GM18870 (cell line): Measurements from ENCODE around the gene DYSF.

Source experiments
- ATAC-seq: cut with Tn5 transposase; IDR thresholded peaks from one replicate; pipeline ENCODE4 v1.9.1; 2021; ENCODE audit warnings: moderate library complexity; ENCODE audit not compliant: unreplicated experiment

The DYSF gene

GRCh38 chr2:71715951-71716696 is 262.8 kb downstream of the DYSF start:
- ATAC-seq, result no peak

GRCh38 chr2:71716697-71717624 is 263.6 kb downstream of the DYSF start:
- ATAC-seq, result no peak

GRCh38 chr2:71718686-71719085 is 265.3 kb downstream of the DYSF start:
- no peak for ATAC-seq

DNA sequence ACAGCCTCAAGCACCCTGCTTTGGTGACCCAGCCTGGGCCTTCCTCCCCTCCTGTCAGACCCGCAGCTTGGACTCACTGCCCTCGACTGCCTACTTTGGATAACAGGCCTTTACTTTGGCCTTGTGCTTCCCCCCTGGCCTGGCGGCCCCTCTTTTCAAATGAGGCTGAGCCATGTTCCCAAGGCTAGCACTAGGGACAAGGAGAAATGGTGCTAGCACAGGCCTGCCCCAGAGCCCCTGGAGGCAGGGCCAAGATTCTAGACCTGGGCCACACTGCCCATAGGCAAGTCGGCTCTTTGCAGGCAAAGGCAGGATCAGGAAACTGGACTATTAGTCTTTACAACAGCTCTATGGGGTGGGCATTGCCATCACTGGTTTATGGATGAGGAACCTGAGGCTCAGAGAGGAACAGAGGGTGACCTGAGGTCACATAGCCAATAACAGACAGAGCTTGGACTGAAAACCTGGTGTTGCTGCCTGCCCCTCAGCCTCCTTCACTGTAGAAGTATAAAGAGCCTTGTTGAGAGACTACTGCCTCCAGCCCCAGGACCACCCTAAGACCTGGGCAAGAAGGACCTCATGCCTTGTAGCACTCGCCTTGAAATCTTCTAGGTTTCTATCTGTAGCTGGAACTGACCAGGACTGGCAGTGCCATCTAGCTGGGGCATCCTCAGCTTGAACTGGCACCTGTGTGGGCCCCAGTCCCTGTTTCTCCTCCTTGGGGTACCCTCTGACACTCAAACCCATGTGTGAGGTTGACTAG is 266.3 kb downstream of the DYSF start:
- ATAC-seq, result no peak

- no peak for ATAC-seq
Observed at GRCh38 chr2:71720283-71720560, 266.9 kb downstream of the DYSF start.

GRCh38 chr2:71720596-71721361 is 267.4 kb downstream of the DYSF start:
- ATAC-seq, result no peak

DNA sequence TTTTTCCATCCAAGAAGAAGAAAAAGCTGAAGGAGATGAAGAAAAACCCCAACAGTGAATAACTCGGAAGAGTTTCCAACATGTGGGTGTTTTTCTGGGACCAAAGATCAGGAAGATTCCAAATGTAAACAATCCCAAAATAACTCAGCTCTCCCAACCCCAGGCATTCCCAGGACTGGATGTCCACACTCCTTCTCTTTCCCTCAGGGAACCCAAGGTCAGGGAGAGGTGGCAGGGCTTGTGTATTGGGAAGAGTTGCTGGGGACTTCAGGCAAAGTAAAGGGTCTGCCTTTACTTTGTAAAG is 268.0 kb downstream of the DYSF start:
- ATAC-seq, result no peak

DNA sequence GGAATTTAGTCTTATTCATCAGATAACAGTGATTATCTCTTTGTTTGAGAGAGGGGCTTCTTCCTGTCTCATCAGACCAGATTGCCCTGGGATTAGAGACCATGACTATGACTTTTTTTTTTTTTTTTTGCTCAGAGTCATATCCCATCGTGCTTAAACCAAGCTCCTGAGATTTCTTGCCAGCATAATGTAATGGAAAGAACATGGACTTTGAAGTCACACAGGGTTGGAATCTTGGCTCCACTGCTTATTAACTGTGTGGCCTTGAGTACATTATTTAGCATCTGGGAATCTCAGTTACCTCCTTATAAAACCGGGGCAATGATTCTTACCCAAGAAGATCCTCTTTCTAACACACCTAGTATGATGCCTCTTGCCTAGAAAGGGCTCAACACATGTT is 268.3 kb downstream of the DYSF start:
- ATAC-seq, result no peak

- ATAC-seq, result no peak
Observed at GRCh38 chr2:71722286-71722685, 268.9 kb downstream of the DYSF start.

DNA sequence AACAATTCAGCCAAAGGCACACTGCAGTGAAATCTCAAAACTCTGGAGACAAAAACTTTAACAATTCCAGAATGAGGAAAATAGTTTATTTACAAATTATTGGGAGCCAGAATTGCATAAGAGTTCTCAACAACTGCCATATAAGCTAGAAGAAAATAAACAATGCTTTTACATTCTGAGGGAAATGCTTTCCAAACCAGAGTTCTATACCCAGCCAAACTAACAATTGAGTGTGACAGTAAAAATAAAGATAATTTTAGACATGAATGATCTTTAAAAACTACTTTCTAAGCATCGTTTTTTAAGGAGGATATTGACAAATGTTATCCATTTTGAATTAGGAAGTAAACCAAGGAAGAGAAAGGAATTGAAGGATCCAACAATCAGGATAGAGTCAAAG is 271.4 kb downstream of the DYSF start:
- ATAC-seq, result no peak

DNA sequence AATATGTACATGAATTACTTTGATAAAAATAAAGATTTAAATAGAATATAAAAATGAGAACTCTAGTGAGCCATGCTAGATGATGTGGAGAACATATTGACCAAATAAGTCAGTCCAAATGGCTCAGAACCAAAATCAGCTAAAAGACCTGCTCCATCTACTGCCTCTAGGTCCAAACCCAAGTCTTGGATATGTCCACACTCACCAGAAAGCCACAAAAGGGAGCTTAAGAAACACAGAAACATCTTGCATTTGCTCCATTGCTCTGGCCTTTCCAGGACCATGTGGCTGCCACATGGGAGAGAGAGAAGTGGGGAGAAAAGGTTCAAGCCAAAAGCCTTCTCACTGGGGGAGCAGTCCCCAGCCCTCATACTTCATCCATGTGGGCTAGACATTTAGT is 272.5 kb downstream of the DYSF start:
- no peak for ATAC-seq

- no peak for ATAC-seq
Observed at GRCh38 chr2:71727562-71727961, 274.2 kb downstream of the DYSF start.

GRCh38 chr2:71728036-71728435 is 274.7 kb downstream of the DYSF start:
- no peak for ATAC-seq

GRCh38 chr2:71730785-71731383 is 277.5 kb downstream of the DYSF start:
- ATAC-seq, result no peak

- no peak for ATAC-seq
Observed at GRCh38 chr2:71734620-71735019, 281.3 kb downstream of the DYSF start.

- no peak for ATAC-seq
Observed at GRCh38 chr2:71735676-71736075, 282.3 kb downstream of the DYSF start.
